Esophagus squamous epithelium (tissue), 4 donors: ENCODE measurements around the gene RMDN2.

Experiments
- POLR2A ChIP-seq, 4 donors: fragments of 450-650 bp; IDR thresholded peaks; one replicate each; pipeline ENCODE4 v1.6.1; 2017; ENCODE audit warnings: antibody characterized with exemption in 4 of 4, mild to moderate bottlenecking in 4 of 4, moderate library complexity in 3 of 4
- TF ChIP-seq, protein P1 (sequence below), 6 experiments: fragments of 450-650 bp in 4 of 6; fragments of 200-600 bp in 2 of 6; sonication (generic) in 2 of 6; IDR thresholded peaks; one replicate each; pipeline ENCODE4 v1.5.1; 2016 to 2019; ENCODE audit warnings: antibody characterized with exemption in 6 of 6, mild to moderate bottlenecking in 4 of 6, moderate library complexity in 4 of 6

GRCh38 chr2:37902991-37903390 is 22.1 kb upstream of the RMDN2 start:
- TF ChIP-seq, protein P1, sequence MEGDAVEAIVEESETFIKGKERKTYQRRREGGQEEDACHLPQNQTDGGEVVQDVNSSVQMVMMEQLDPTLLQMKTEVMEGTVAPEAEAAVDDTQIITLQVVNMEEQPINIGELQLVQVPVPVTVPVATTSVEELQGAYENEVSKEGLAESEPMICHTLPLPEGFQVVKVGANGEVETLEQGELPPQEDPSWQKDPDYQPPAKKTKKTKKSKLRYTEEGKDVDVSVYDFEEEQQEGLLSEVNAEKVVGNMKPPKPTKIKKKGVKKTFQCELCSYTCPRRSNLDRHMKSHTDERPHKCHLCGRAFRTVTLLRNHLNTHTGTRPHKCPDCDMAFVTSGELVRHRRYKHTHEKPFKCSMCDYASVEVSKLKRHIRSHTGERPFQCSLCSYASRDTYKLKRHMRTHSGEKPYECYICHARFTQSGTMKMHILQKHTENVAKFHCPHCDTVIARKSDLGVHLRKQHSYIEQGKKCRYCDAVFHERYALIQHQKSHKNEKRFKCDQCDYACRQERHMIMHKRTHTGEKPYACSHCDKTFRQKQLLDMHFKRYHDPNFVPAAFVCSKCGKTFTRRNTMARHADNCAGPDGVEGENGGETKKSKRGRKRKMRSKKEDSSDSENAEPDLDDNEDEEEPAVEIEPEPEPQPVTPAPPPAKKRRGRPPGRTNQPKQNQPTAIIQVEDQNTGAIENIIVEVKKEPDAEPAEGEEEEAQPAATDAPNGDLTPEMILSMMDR (IDR thresholded peaks at IDR 0.05) = no peak
- no peak for TF ChIP-seq POLR2A (IDR thresholded peaks at IDR 0.05)
